Measurements from ENCODE around the gene GPC3.

DNA sequence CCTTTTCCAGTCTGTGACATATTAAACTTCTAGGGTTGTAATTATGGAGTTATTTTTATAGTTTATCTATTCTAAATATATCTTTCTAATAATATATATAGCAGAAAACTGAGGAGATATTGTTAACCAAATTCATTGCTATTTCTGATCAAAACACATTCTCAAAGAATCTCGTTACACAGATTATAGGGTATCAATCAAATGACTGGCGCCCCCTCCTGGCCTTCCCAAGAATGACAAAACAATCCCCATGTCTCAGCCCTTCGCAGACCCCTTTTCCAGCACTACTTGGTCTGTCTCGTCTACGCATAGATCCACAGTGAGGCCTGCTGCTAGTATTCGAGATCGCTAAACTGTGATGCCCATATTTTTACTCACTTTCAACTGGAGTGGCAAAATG lies 209.3 kb downstream of the GPC3 start:
- TF ChIP-seq, protein P1, sequence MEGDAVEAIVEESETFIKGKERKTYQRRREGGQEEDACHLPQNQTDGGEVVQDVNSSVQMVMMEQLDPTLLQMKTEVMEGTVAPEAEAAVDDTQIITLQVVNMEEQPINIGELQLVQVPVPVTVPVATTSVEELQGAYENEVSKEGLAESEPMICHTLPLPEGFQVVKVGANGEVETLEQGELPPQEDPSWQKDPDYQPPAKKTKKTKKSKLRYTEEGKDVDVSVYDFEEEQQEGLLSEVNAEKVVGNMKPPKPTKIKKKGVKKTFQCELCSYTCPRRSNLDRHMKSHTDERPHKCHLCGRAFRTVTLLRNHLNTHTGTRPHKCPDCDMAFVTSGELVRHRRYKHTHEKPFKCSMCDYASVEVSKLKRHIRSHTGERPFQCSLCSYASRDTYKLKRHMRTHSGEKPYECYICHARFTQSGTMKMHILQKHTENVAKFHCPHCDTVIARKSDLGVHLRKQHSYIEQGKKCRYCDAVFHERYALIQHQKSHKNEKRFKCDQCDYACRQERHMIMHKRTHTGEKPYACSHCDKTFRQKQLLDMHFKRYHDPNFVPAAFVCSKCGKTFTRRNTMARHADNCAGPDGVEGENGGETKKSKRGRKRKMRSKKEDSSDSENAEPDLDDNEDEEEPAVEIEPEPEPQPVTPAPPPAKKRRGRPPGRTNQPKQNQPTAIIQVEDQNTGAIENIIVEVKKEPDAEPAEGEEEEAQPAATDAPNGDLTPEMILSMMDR (IDR thresholded peaks at IDR 0.05) = no peak
- no peak for TF ChIP-seq POLR2AphosphoS5 (IDR thresholded peaks at IDR 0.05)

All from suprapubic skin (tissue), 3 donors.